Kidney (tissue), 22 donors: ENCODE measurements around the gene RNF121. TPM values are rescaled to one million over a fixed set of nuclear protein-coding genes. Genes with fewer than 3 reads are reported as not detected.
"Not testable (repeated sequence)": the region's sequence is repeated elsewhere in the genome, so short reads cannot be mapped to it uniquely, and the experiment has no call there.

Experiments used
- DNase-seq, 5 donors: peaks; one replicate each; pipeline ENCODE4 v3.0.0-alpha.2; 2013 to 2020
- FAIRE-seq: peaks from 2 replicates; lab custom pipeline; 2012; peaks lifted over from hg19 to GRCh38; lab: Jason Lieb, UNC
- H3K27ac ChIP-seq, 2 donors: one replicate each; pipeline ENCODE4 v1.7.0; 2013; ENCODE audit warnings: low read depth in 2 of 2, low read length in 2 of 2, inconsistent platforms in 1 of 2
- H3K27me3 ChIP-seq: one replicate; pipeline ENCODE4 v1.7.1; 2013; ENCODE audit warnings: low read length, inconsistent platforms; ENCODE audit not compliant: control insufficient read depth, insufficient read depth
- H3K36me3 ChIP-seq, 3 donors: one replicate each; pipeline versions ENCODE4 v1.7.0 to v1.7.1; 2013; ENCODE audit warnings: low read length in 3 of 3, control low read depth in 1 of 3, inconsistent platforms in 1 of 3; ENCODE audit not compliant: insufficient read depth in 3 of 3, control insufficient read depth in 2 of 3
- H3K4me1 ChIP-seq, 3 donors: one replicate each; pipeline versions ENCODE4 v1.7.0 to v1.7.1; 2013; ENCODE audit warnings: low read length in 3 of 3, inconsistent platforms in 1 of 3, low read depth in 1 of 3; ENCODE audit not compliant: control insufficient read depth in 2 of 3, insufficient read depth in 2 of 3
- H3K4me3 ChIP-seq, 3 donors: one replicate each; pipeline versions ENCODE4 v1.7.0 to v1.8.1; 2013; ENCODE audit warnings: low read length in 3 of 3, control low read depth in 1 of 3, inconsistent platforms in 1 of 3
- H3K9ac ChIP-seq, 3 donors: one replicate each; pipeline versions ENCODE4 v1.7.0 to v1.7.1; 2013; ENCODE audit warnings: low read length in 3 of 3, control low read depth in 1 of 3, inconsistent platforms in 1 of 3
- H3K9me3 ChIP-seq, 3 donors: one replicate each; pipeline versions ENCODE4 v1.7.0 to v1.7.1; 2013; ENCODE audit warnings: low read length in 3 of 3, control low read depth in 1 of 3, inconsistent platforms in 1 of 3; ENCODE audit not compliant: control insufficient read depth in 2 of 3, insufficient read depth in 1 of 3
- intact Hi-C: fragments of 100-400 bp; cut with DNase I; formaldehyde crosslinking; loops from one replicate; pipeline ENCODE4 v1.11.1; 2022
- long read RNA-seq, 10 donors: library from polyadenylated mRNA in 1 of 10; unstranded in 1 of 10; transcript quantifications; one replicate each; pipeline ENCODE4 v2.0.0 and lab custom pipeline, GENCODE V29; 2021 to 2026
- polyA plus RNA-seq: library from polyadenylated mRNA; stranded (reverse); fragments of 350-450 nt; fragmentation: Illumina TruSeq; extraction: RNeasy Lipid Tissue Mini Kit (QIAGEN cat#74804); gene quantifications from one replicate; pipeline ENCODE4 v1.2.3, GENCODE V29; 2014; ENCODE audit warnings: low read depth, low replicate concordance; ENCODE audit not compliant: insufficient read depth
- total RNA-seq: library from RNA; stranded (reverse); fragmentation: NEBNext Ultra II Directional; extraction: Animal tissue kit (Norgen Biotek cat#: 25700); gene quantifications from one replicate; pipeline ENCODE4 v1.2.1, GENCODE V29; 2021
- TF ChIP-seq, protein P1 (sequence below): IDR thresholded peaks from 3 replicates; pipeline ENCODE4 v1.5.1; 2012; ENCODE audit warnings: mild to moderate bottlenecking, moderate library complexity, borderline replicate concordance; ENCODE audit not compliant: insufficient read depth; ENCODE audit errors: extremely low read depth
- donor health status: control.
- donor health status: control.
- donor health status: control.
- donor health status: control.
- donor health status: control.
- donor health status: DM: yes; HTN: yes; CAD: no.
- donor health status: Normal renal cell carcinoma (clear cell type).

Gene RNF121
- 59.4 TPM for total RNA-seq
- polyA plus RNA-seq = 37.1 TPM
- long read RNA-seq, donor 1, partial matches to known transcripts = 0 of 5 reads
- long read RNA-seq, donor 1, other reads (novel, unspliced or antisense) = 0 of 5 reads
- long read RNA-seq, donor 2, transcript RNF121-201 (9 exons, 2,625 nt) = major isoform, 9 of 10 reads
- long read RNA-seq, donor 2, partial matches to known transcripts = 0 of 10 reads
- long read RNA-seq, donor 2, other reads (novel, unspliced or antisense) = 0 of 10 reads
- long read RNA-seq, donor 3, partial matches to known transcripts = 0 of 6 reads
- long read RNA-seq, donor 3, other reads (novel, unspliced or antisense) = 0 of 6 reads
- long read RNA-seq, donor 4, transcript RNF121-201 (9 exons, 2,625 nt) = major isoform, 14 of 21 reads
- long read RNA-seq, donor 4, partial matches to known transcripts = 5 of 21 reads
- long read RNA-seq, donor 4, other reads (novel, unspliced or antisense) = 0 of 21 reads
- long read RNA-seq, donor 5, partial matches to known transcripts = 0 of 1 reads
- long read RNA-seq, donor 5, other reads (novel, unspliced or antisense) = 0 of 1 reads
- long read RNA-seq, donor 6, transcript RNF121-201 (9 exons, 2,625 nt) = major isoform, 9 of 11 reads
- long read RNA-seq, donor 6, partial matches to known transcripts = 0 of 11 reads
- long read RNA-seq, donor 6, other reads (novel, unspliced or antisense) = 0 of 11 reads
- long read RNA-seq, donor 7, transcript RNF121-201 (9 exons, 2,625 nt) = major isoform, 10 of 20 reads
- long read RNA-seq, donor 7, partial matches to known transcripts = 1 of 20 reads
- long read RNA-seq, donor 7, other reads (novel, unspliced or antisense) = 7 of 20 reads
- long read RNA-seq, donor 8, transcript RNF121-201 (9 exons, 2,625 nt) = major isoform, 5 of 8 reads
- long read RNA-seq, donor 8, partial matches to known transcripts = 0 of 8 reads
- long read RNA-seq, donor 8, other reads (novel, unspliced or antisense) = 0 of 8 reads
- long read RNA-seq, donor 9, partial matches to known transcripts = 0 of 3 reads
- long read RNA-seq, donor 9, other reads (novel, unspliced or antisense) = 0 of 3 reads
- long read RNA-seq, donor 10, partial matches to known transcripts = 6 of 10 reads
- long read RNA-seq, donor 10, other reads (novel, unspliced or antisense) = 0 of 10 reads

DNA sequence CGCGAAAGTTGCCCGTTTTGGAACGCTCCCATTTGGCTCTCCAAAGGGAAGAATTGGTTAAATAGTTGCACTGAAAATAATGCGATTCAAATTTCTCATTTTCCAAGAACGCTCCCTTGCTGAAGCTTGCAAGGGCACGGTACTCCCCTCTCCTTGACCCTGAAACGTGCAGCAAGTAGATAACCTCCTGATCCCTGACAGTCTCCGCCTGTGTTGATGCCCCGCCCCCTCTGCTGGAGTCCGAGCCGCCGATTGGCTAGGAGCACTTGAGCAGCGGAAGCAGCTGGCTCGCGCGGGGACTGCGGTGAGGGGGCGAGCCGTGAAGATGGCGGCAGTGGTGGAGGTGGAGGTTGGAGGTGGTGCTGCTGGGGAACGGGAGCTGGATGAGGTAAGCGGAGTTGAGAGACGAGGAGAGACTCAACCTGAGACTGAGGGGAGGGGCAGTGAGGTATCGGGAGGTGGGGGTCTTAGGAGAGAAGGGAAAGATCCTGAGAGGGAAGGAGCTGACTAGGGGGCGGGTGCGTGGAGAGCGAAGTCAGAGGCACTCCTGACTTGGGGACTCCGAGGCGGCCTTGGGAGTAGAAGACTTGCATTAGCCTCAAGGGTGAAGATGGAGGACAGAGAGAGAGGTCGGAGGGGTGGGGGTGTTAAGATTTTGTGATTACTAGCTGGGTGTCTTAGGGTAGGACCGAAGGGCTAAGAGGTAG, at the start of gene RNF121:
RNF121 (plus strand) TSS at position 310 of the 707 bp plus-strand sequence; CDS start at position 326, 16 bp downstream.
- H3K4me3 ChIP-seq = peak within 1 kb of the TSS; percentile 93 to 99 (median 99)
- peak; percentile 97 to 99 (median 98) for DNase-seq
- peak within 1 kb of the TSS; percentile 86 to 90 for H3K27ac ChIP-seq
- no peaks in the 10 kb centered on the region for H3K9me3 ChIP-seq
- TF ChIP-seq, protein P1, sequence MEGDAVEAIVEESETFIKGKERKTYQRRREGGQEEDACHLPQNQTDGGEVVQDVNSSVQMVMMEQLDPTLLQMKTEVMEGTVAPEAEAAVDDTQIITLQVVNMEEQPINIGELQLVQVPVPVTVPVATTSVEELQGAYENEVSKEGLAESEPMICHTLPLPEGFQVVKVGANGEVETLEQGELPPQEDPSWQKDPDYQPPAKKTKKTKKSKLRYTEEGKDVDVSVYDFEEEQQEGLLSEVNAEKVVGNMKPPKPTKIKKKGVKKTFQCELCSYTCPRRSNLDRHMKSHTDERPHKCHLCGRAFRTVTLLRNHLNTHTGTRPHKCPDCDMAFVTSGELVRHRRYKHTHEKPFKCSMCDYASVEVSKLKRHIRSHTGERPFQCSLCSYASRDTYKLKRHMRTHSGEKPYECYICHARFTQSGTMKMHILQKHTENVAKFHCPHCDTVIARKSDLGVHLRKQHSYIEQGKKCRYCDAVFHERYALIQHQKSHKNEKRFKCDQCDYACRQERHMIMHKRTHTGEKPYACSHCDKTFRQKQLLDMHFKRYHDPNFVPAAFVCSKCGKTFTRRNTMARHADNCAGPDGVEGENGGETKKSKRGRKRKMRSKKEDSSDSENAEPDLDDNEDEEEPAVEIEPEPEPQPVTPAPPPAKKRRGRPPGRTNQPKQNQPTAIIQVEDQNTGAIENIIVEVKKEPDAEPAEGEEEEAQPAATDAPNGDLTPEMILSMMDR = no peak
- FAIRE-seq = no peak
- peaks cover 0 to 30% (median 12%) of the 10 kb centered on the region in 3 donors for H3K4me1 ChIP-seq
- no peaks in the 10 kb centered on the region for H3K27me3 ChIP-seq
- peak within 1 kb of the TSS; percentile 50 to 98 (median 74) for H3K9ac ChIP-seq
- intact Hi-C loops = no loop called here
- no peaks in the 10 kb centered on the region for H3K36me3 ChIP-seq

DNA sequence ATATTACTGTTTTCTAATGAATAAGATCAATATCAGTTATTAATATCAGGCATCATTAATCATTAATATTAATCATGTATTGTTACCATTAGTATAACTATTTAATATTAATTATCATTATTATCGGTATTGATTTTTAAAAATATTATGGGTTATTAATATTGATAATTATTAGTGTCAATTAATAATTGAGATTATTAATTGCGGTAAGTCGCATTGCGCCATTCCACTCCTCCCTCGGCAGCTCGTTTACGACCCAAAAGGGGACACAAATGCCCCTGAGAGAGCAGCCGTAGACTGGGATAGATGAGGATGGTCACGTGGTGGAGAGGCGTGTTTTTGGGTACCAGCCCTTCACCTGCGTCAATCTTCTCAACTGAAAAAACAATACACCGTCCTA, 43.0 kb upstream of the RNF121 start:
- H3K9me3 ChIP-seq, H3K4me3 ChIP-seq, H3K36me3 ChIP-seq, H3K27ac ChIP-seq, H3K27me3 ChIP-seq, H3K9ac ChIP-seq, FAIRE-seq, H3K4me1 ChIP-seq, intact Hi-C loops, DNase-seq: not testable (repeated sequence)

DNA sequence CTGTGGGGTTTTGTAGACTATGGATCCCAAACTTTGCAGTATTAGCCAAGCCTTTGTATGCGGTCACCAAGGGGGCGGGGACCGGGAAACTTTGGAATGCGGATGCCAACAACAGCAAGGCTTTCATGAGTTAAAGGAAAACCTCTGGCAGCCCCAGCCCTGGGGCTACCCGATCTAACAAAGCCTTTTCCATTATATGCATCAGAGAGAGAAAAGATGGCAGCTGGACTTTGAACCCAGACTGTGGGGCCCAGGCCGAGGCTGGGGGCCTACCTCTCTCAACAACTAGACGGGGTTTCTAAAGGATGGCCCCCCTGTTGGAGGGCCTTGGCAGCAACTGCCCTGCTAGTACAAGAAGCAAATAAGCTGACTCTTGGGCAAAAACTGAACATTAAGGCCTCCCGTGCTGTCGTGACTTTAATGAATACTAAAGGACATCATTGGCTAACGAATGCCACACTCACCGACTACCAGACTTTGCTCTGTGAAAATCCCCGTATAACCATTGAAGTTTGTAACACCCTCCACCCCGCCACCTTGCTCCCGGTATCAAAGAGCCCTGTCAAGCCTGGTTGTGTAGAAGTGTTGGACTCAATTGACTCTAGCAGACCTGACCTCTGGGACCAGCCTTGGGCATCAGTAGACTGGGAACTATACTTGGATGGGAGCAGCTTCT, 40.4 kb upstream of the RNF121 start:
- DNase-seq = peak in 4 of 5 donors; percentile 28 to 53 (median 43)
- intact Hi-C loops, FAIRE-seq, H3K9me3 ChIP-seq, H3K27ac ChIP-seq, H3K4me3 ChIP-seq, H3K4me1 ChIP-seq, H3K36me3 ChIP-seq, H3K9ac ChIP-seq, H3K27me3 ChIP-seq: not testable (repeated sequence)

DNA sequence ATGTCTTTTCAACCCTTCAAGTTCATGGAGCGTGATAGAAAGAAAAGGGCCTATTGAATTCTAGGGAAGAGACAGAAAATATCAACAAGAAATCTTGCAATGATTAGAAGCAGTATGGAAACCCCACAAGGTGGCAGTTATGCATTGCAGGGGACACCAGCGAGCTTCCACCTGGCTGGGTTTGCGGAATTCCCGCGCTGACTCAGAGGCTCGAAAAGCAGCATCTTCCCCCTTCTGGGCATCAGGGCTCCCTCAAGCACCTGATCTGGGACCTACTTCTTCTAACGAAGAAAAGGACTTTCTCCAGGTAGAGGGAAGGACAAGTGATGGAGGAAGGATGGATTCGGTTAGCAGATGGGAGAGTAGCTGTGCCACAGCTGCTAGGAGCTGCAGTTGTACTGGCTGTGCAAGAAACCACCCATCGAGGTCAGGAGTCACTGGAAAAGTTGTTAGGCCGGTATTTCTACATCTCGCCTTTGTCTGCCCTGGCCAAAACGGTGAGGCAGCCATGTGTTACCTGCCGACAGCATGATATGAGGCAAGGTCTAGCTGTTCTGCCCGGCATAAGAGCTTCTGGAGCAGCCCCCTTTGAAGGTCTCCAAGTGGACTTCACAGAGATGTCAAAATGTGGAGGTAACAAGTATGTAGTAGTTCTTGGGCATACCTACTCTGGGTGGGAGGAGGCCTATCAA, 39.5 kb upstream of the RNF121 start:
- intact Hi-C loops, H3K27me3 ChIP-seq, H3K9me3 ChIP-seq, H3K9ac ChIP-seq, FAIRE-seq, H3K4me3 ChIP-seq, H3K4me1 ChIP-seq, H3K36me3 ChIP-seq, H3K27ac ChIP-seq: not testable (repeated sequence)
- DNase-seq = peak in 2 of 5 donors; percentile 10 to 21
